Measurements from ENCODE around the gene KCNMA1.
"Not testable (repeated sequence)": the region's sequence is repeated elsewhere in the genome, so short reads cannot be mapped to it uniquely, and the experiment has no call there.

The KCNMA1 gene

DNA sequence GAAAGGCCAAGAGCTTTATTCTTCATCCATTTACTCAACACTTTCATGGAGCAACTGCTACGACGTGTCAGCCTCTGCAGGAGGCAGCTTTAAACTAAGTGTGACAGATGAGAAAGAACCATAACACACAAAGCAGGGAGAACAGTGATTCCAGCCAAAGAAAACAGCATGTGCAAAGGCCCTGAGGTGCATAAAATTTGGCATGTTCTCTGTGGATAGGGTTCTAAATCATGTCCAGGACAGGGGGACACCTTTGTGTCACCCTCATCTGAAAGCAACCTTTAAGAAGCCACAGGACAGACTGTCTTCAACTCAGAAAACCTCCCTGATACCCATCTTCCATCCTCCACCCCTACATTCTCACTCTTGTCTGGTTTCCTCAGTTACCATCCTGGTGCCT, 116.6 kb downstream of the KCNMA1 start:
- Histone ChIP-seq H3K9me3 (no peaks in the 10 kb centered on the region), H3K4me1 (peaks cover 70% of the 10 kb centered on the region), H3K36me3 (no peaks in the 10 kb centered on the region), H4K20me1 (no peaks in the 10 kb centered on the region), H3K27me3 (no peaks in the 10 kb centered on the region), H3K27ac (no peak overlapping the region), H3K9ac (no peak overlapping the region), H3K4me2 (0 out of 2 replicates have a peak overlapping the region, but pooled peaks have one; percentile 76), H3K4me3 (no peak overlapping the region)
- no peak for TF ChIP-seq Cebpa-rat (IDR thresholded peaks at IDR 0.05)

GRCh38 chr10:77520290-77520689, 117.3 kb downstream of the KCNMA1 start:
- Histone ChIP-seq H4K20me1 (no peaks in the 10 kb centered on the region), H3K9me3 (no peaks in the 10 kb centered on the region), H3K27ac (no peak overlapping the region), H3K4me2 (no peak overlapping the region), H3K9ac (no peak overlapping the region), H3K36me3 (no peaks in the 10 kb centered on the region), H3K4me3 (no peak overlapping the region), H3K27me3 (no peaks in the 10 kb centered on the region), H3K4me1 (peaks cover 70% of the 10 kb centered on the region)
- no peak for TF ChIP-seq Cebpa-rat (IDR thresholded peaks at IDR 0.05)

GRCh38 chr10:77519791-77520190, 117.8 kb downstream of the KCNMA1 start:
- not testable (repeated sequence) for H3K4me3 ChIP-seq

GRCh38 chr10:77518910-77519274, 118.7 kb downstream of the KCNMA1 start:
- no peak for TF ChIP-seq Cebpa-rat (IDR thresholded peaks at IDR 0.05)
- Histone ChIP-seq H3K4me3 (no peak overlapping the region), H4K20me1 (no peaks in the 10 kb centered on the region), H3K4me1 (peaks cover 70% of the 10 kb centered on the region), H3K27me3 (no peaks in the 10 kb centered on the region), H3K9me3 (no peaks in the 10 kb centered on the region), H3K9ac (no peak overlapping the region), H3K27ac (no peak overlapping the region), H3K36me3 (no peaks in the 10 kb centered on the region), H3K4me2 (no peak overlapping the region)

More at GRCh38 chr10:77519791-77520190, 117.8 kb downstream of the KCNMA1 start:
- H3K4me2 ChIP-seq, H4K20me1 ChIP-seq, H3K9me3 ChIP-seq, H3K27me3 ChIP-seq, H3K27ac ChIP-seq, H3K9ac ChIP-seq, H3K36me3 ChIP-seq: not testable (repeated sequence)
- H3K4me1 ChIP-seq: peaks cover 70% of the 10 kb centered on the region

GRCh38 chr10:77518241-77518909, 119.2 kb downstream of the KCNMA1 start:
- Histone ChIP-seq H3K27ac (no peak overlapping the region), H3K4me3 (no peak overlapping the region), H3K9me3 (no peaks in the 10 kb centered on the region), H3K36me3 (no peaks in the 10 kb centered on the region), H4K20me1 (no peaks in the 10 kb centered on the region), H3K27me3 (no peaks in the 10 kb centered on the region), H3K4me2 (no peak overlapping the region), H3K4me1 (peaks cover 70% of the 10 kb centered on the region), H3K9ac (no peak overlapping the region)
- no peak for TF ChIP-seq Cebpa-rat (IDR thresholded peaks at IDR 0.05)

DNA sequence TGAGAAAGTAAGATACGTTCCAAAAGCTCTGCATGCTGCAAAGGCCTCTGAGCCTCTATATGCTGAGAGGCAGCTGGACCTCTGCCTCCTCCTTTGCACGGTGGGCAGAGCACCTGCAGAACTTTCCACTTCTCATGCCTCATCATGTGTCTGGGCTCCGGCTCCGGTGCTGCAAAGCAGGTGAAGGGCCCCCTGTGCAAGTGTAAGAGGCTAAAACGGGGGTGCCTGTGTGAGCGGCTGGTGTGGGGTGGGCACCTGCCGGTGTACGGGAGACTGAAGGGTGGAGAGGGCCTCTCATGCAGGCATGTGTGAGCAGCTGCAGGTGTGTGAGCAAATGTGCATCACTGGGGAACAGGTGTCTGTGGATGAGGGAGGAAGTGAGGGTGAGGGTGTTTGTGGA, 121.0 kb downstream of the KCNMA1 start:
- H3K27me3 ChIP-seq: no peaks in the 10 kb centered on the region
- no peaks in the 10 kb centered on the region for H3K36me3 ChIP-seq
- H3K9ac ChIP-seq: no peak overlapping the region
- TF ChIP-seq Cebpa-rat (IDR thresholded peaks at IDR 0.05): no peak
- H3K9me3 ChIP-seq: no peaks in the 10 kb centered on the region
- H3K4me3 ChIP-seq: no peak overlapping the region
- peak overlapping the region; percentile 70 for H3K4me2 ChIP-seq
- no peak overlapping the region for H3K27ac ChIP-seq
- no peaks in the 10 kb centered on the region for H4K20me1 ChIP-seq
- H3K4me1 ChIP-seq: peaks cover 62% of the 10 kb centered on the region

DNA sequence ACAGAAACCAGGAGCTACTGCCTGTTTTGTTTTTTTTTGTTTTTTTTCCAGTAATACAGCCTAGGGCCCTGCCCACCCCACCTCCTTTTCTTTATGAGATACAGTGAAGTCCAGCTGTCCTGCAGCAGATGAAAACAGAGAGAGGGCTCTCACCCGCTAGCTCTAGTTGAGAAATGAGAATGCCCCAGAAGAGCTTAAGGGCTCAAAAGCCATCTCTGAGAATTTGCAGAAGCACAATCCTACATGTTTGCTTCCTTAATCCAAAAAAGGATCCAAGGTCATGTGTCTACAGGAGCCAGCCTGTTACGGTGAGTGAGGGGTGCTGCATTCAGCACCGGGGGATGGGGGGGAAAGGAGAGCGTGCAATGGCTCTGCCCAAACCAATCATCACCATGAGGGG, 122.7 kb downstream of the KCNMA1 start:
- no peaks in the 10 kb centered on the region for H4K20me1 ChIP-seq
- no peaks in the 10 kb centered on the region for H3K9me3 ChIP-seq
- peak overlapping the region; percentile 70 for H3K4me2 ChIP-seq
- H3K9ac ChIP-seq: no peak overlapping the region
- no peaks in the 10 kb centered on the region for H3K27me3 ChIP-seq
- H3K4me1 ChIP-seq: peaks cover 55% of the 10 kb centered on the region
- 0 out of 2 replicates have a peak overlapping the region, but pooled peaks have one; percentile 16 for H3K27ac ChIP-seq
- no peak overlapping the region for H3K4me3 ChIP-seq
- no peaks in the 10 kb centered on the region for H3K36me3 ChIP-seq
- TF ChIP-seq Cebpa-rat (IDR thresholded peaks at IDR 0.05): no peak

DNA sequence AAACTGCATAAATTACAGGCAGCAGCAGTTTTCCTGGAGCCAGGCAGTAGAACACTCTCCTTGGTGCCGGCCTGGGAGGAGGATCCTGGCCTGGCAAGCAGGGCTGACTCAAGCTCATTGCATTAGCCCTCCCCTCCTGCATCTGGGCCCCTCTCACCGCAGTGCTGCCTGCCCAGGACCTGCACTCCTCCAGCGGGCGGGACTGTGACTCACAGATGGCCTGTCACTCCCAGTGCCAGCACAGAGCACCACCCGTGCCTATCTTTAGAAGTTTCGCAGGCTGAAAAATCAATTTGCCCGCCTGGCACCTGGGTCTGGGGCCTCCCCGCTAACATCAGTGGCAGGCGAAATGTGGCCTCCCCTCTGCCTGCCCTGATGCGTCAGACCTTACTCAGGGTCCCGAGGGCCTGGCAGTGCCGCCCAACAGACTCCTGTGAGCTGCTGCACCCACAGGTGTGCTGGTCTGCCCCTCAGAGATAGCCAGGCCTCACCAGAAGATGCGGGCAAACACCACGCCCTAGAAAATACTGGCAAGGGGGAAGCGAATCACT, 123.8 kb downstream of the KCNMA1 start:
- Histone ChIP-seq H3K4me2 (peak overlapping the region; percentile 70), H3K27ac (peak overlapping the region; percentile 16; the same call in 1 of the 2 replicates), H3K4me1 (peaks cover 55% of the 10 kb centered on the region), H3K27me3 (no peaks in the 10 kb centered on the region), H3K9ac (no peak overlapping the region; the same call in 1 of the 2 replicates), H4K20me1 (no peaks in the 10 kb centered on the region), H3K9me3 (no peaks in the 10 kb centered on the region), H3K36me3 (no peaks in the 10 kb centered on the region), H3K4me3 (no peak overlapping the region)
- no peak for TF ChIP-seq Cebpa-rat (IDR thresholded peaks at IDR 0.05)

DNA sequence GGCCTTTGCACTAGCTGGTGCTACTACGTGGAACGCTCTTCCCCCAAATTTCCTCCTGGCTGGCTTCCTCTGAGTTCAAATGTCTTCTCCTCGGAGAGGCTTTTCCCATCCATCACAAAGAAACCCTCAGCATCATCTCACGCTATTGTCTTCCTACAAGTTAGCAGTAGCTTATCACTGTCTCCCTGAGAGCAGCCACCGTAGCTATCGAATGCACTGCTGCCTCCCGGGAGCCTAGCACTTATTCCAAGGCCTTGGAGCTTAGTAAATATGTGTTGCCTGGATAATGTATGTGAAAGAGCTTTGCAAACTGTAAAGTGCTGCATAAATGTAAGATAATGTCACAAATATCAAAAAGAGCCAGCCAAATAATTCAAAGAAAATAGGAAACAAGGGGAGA, 124.4 kb downstream of the KCNMA1 start:
- Histone ChIP-seq H3K9ac (no peak overlapping the region; the same call in 1 of the 2 replicates), H3K27ac (no peak overlapping the region), H4K20me1 (no peaks in the 10 kb centered on the region), H3K36me3 (no peaks in the 10 kb centered on the region), H3K4me1 (peaks cover 58% of the 10 kb centered on the region), H3K9me3 (no peaks in the 10 kb centered on the region), H3K4me3 (no peak overlapping the region), H3K27me3 (no peaks in the 10 kb centered on the region), H3K4me2 (peak overlapping the region; percentile 70)
- TF ChIP-seq Cebpa-rat (IDR thresholded peaks at IDR 0.05): no peak

DNA sequence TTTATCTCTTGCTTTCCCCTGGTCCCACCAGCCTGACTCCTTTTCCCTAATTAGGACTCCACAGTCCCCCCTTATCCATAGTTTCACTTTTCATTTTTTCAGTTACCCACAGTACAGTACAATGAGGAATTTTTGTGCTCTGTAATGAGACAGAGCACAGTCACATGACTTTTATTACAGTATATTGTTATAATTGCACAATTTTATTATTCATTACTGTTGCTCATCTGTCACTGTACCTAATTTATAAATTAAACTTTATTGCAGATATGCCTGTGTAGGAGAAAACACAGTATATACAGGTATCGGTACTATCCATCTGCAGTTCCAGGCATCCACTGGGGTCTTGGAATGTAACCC, 125.4 kb downstream of the KCNMA1 start:
- no peaks in the 10 kb centered on the region for H3K9me3 ChIP-seq
- TF ChIP-seq Cebpa-rat (IDR thresholded peaks at IDR 0.05): no peak
- H3K4me3 ChIP-seq: no peak overlapping the region
- no peaks in the 10 kb centered on the region for H3K27me3 ChIP-seq
- H3K36me3 ChIP-seq: no peaks in the 10 kb centered on the region
- H4K20me1 ChIP-seq: no peaks in the 10 kb centered on the region
- peaks cover 60% of the 10 kb centered on the region for H3K4me1 ChIP-seq
- H3K4me2 ChIP-seq: no peak overlapping the region
- no peak overlapping the region for H3K27ac ChIP-seq
- H3K9ac ChIP-seq: no peak overlapping the region
